Ovary (tissue), 3 donors: ENCODE results near the gene LMF2.

Experiments
- CTCF ChIP-seq, 3 donors: fragments of 450-650 bp in 2 of 3; fragments of 200-600 bp in 1 of 3; IDR thresholded peaks; one replicate each; pipeline versions ENCODE4 v1.5.1 to v1.8.0; 2016 to 2022; ENCODE audit warnings: antibody characterized with exemption in 3 of 3, mild to moderate bottlenecking in 1 of 3
- EP300 ChIP-seq: sonication (generic); formaldehyde crosslinking; IDR thresholded peaks from one replicate; pipeline ENCODE4 v1.6.1; 2017; ENCODE audit warnings: antibody characterized with exemption
- POLR2A ChIP-seq: fragments of 450-650 bp; IDR thresholded peaks from one replicate; pipeline ENCODE4 v1.6.1; 2017; ENCODE audit warnings: antibody characterized with exemption, mild to moderate bottlenecking, moderate library complexity
- donor health status: DM: no; HTN: no; CAD: no.

- TF ChIP-seq CTCF (IDR thresholded peaks at IDR 0.05) (no peak), EP300 (no peak), POLR2A (no peak)
Observed at GRCh38 chr22:50463188-50463900, 44.2 kb downstream of the LMF2 start.
